K562 (cell line): ENCODE measurements around the gene CAPN8.

ENCODE experiments used
- ESRRA ChIP-seq: fragments of 450-650 bp; IDR thresholded peaks from 2 replicates; pipeline ENCODE4 v1.6.1; 2014; ENCODE audit warnings: low read depth, mild to moderate bottlenecking, moderate library complexity, borderline replicate concordance
- EZH2 ChIP-seq: IDR thresholded peaks from 2 replicates; pipeline ENCODE4 v1.6.1; 2012; ENCODE audit warnings: low read depth, mild to moderate bottlenecking, inconsistent platforms, low read length, borderline replicate concordance
- FOXO4 ChIP-seq: fragments of 450-650 bp; formaldehyde crosslinking; IDR thresholded peaks from 2 replicates; pipeline ENCODE4 v1.4.0; 2020; ENCODE audit warnings: mild to moderate bottlenecking, moderate library complexity
- JUNB ChIP-seq: fragments of 450-650 bp; formaldehyde crosslinking; conservative IDR thresholded peaks from 2 replicates; pipeline ENCODE4 v1.4.0; 2020; ENCODE audit warnings: mild to moderate bottlenecking
- POLR2AphosphoS5 ChIP-seq: IDR thresholded peaks from 2 replicates; pipeline ENCODE4 v1.6.1; 2011; ENCODE audit warnings: mild to moderate bottlenecking, low read depth, low read length, moderate library complexity; ENCODE audit not compliant: control insufficient read depth, insufficient read depth
- RBM22 ChIP-seq: fragments of 200-400 bp; formaldehyde crosslinking; IDR thresholded peaks from 2 replicates; pipeline ENCODE4 v1.6.1; 2018; ENCODE audit warnings: low read length, low read depth; ENCODE audit not compliant: poor library complexity, severe bottlenecking
- SIN3B ChIP-seq: fragments of 450-650 bp; IDR thresholded peaks from 2 replicates; pipeline ENCODE4 v1.6.1; 2017; ENCODE audit warnings: low read depth, mild to moderate bottlenecking, moderate library complexity
- SMARCB1 ChIP-seq: IDR thresholded peaks from 2 replicates; pipeline ENCODE4 v1.6.1; 2011; ENCODE audit warnings: improper control_type of control experiment, low read depth; ENCODE audit not compliant: insufficient read length
- TF ChIP-seq, protein P1 (sequence below), 3 experiments: IDR thresholded peaks in 2 of 3; conservative IDR thresholded peaks in 1 of 3; 2 replicates each; pipeline ENCODE4 v1.5.1; 2011 to 2012; ENCODE audit warnings: low read length in 3 of 3, mild to moderate bottlenecking in 3 of 3, control low read depth in 2 of 3, improper control_type of control experiment in 1 of 3, inconsistent platforms in 1 of 3, low read depth in 1 of 3, mixed read lengths in 1 of 3, moderate library complexity in 1 of 3; ENCODE audit not compliant: insufficient read depth in 2 of 3
- TF ChIP-seq, protein P2 (sequence below), 2 experiments: fragments of 450-650 bp; formaldehyde crosslinking in 1 of 2; IDR thresholded peaks; 2 replicates each; pipeline versions ENCODE4 v1.4.0 to v1.6.1; 2014 to 2020; ENCODE audit warnings: mild to moderate bottlenecking in 2 of 2, borderline replicate concordance in 1 of 2, low read depth in 1 of 2

- TF ChIP-seq SMARCB1 (no peak), FOXO4 (CRISPR knock-in tag) (no peak), JUNB (CRISPR knock-in tag) (no peak), EZH2 (no peak), RBM22 (no peak), SIN3B (no peak), ESRRA (no peak), POLR2AphosphoS5 (no peak)
- TF ChIP-seq, protein P1, sequence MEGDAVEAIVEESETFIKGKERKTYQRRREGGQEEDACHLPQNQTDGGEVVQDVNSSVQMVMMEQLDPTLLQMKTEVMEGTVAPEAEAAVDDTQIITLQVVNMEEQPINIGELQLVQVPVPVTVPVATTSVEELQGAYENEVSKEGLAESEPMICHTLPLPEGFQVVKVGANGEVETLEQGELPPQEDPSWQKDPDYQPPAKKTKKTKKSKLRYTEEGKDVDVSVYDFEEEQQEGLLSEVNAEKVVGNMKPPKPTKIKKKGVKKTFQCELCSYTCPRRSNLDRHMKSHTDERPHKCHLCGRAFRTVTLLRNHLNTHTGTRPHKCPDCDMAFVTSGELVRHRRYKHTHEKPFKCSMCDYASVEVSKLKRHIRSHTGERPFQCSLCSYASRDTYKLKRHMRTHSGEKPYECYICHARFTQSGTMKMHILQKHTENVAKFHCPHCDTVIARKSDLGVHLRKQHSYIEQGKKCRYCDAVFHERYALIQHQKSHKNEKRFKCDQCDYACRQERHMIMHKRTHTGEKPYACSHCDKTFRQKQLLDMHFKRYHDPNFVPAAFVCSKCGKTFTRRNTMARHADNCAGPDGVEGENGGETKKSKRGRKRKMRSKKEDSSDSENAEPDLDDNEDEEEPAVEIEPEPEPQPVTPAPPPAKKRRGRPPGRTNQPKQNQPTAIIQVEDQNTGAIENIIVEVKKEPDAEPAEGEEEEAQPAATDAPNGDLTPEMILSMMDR (IDR thresholded peaks at IDR 0.05 in 2 of 3, conservative IDR thresholded peaks at IDR 0.05 in 1 of 3; ENCODE audit: insufficient read depth in 2 of 3, low read depth in 1 of 3, low read length in 3 of 3): no peak
- TF ChIP-seq, protein P2, sequence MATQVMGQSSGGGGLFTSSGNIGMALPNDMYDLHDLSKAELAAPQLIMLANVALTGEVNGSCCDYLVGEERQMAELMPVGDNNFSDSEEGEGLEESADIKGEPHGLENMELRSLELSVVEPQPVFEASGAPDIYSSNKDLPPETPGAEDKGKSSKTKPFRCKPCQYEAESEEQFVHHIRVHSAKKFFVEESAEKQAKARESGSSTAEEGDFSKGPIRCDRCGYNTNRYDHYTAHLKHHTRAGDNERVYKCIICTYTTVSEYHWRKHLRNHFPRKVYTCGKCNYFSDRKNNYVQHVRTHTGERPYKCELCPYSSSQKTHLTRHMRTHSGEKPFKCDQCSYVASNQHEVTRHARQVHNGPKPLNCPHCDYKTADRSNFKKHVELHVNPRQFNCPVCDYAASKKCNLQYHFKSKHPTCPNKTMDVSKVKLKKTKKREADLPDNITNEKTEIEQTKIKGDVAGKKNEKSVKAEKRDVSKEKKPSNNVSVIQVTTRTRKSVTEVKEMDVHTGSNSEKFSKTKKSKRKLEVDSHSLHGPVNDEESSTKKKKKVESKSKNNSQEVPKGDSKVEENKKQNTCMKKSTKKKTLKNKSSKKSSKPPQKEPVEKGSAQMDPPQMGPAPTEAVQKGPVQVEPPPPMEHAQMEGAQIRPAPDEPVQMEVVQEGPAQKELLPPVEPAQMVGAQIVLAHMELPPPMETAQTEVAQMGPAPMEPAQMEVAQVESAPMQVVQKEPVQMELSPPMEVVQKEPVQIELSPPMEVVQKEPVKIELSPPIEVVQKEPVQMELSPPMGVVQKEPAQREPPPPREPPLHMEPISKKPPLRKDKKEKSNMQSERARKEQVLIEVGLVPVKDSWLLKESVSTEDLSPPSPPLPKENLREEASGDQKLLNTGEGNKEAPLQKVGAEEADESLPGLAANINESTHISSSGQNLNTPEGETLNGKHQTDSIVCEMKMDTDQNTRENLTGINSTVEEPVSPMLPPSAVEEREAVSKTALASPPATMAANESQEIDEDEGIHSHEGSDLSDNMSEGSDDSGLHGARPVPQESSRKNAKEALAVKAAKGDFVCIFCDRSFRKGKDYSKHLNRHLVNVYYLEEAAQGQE (IDR thresholded peaks at IDR 0.05; ENCODE audit: borderline replicate concordance): no peak
- TF ChIP-seq, protein P2 (CRISPR knock-in tag; IDR thresholded peaks at IDR 0.05; ENCODE audit: low read depth): no peak
Observed at GRCh38 chr1:223609977-223610376, 55.5 kb downstream of the CAPN8 start.
